Peyer's patch (tissue), 4 donors: ENCODE results near the gene PHF3.

Source experiments
- CTCF ChIP-seq, 6 experiments: fragments of 450-650 bp in 4 of 6; fragments of 200-600 bp in 2 of 6; sonication (generic) in 1 of 6; IDR thresholded peaks; one replicate each; pipeline ENCODE4 v1.5.1; 2017 to 2019; ENCODE audit warnings: antibody characterized with exemption in 6 of 6, mild to moderate bottlenecking in 3 of 6, moderate library complexity in 1 of 6
- POLR2A ChIP-seq, 2 donors: fragments of 450-650 bp; IDR thresholded peaks; one replicate each; pipeline ENCODE4 v1.5.1; 2017; ENCODE audit warnings: antibody characterized with exemption in 2 of 2, mild to moderate bottlenecking in 2 of 2, moderate library complexity in 2 of 2

- TF ChIP-seq CTCF (IDR thresholded peaks at IDR 0.05) (no peak), POLR2A (IDR thresholded peaks at IDR 0.05) (no peak)
Observed at GRCh38 chr6:63716169-63716568, 80.6 kb downstream of the PHF3 start.
